HL-60 (cell line): ENCODE data around the gene PRR14L.
A peak's percentile ranks its signal among the peaks of the same experiment; 100 is the strongest.

Experiments used
- DNase-seq, 2 experiments: peaks; one replicate each; pipeline ENCODE4 v3.0.0-alpha.2; 2010 to 2020; ENCODE audit warnings: low read depth in 1 of 2, low spot score in 1 of 2
- H3K27ac ChIP-seq: fragments of 250-450 bp; sonication (Bioruptor Pico); replicated peaks from 2 replicates; pipeline ENCODE4 v1.5.1; 2020; ENCODE audit warnings: mild to moderate bottlenecking, moderate library complexity
- H3K27me3 ChIP-seq: fragments of 250-450 bp; sonication (Bioruptor Pico); 2 replicates; pipeline ENCODE4 v1.5.1; 2021; ENCODE audit warnings: mild to moderate bottlenecking, moderate library complexity; ENCODE audit not compliant: insufficient read depth, poor library complexity, severe bottlenecking
- H3K4me3 ChIP-seq: replicated peaks from 2 replicates; pipeline ENCODE4 v1.5.1; 2011; ENCODE audit warnings: mild to moderate bottlenecking, control low read depth, low read length; ENCODE audit not compliant: insufficient read depth
- CTCF ChIP-seq: IDR thresholded peaks from one replicate; pipeline ENCODE4 v1.5.1; 2011; ENCODE audit warnings: low read length, control low read depth, inconsistent platforms; ENCODE audit not compliant: insufficient read depth
- GABPA ChIP-seq: IDR thresholded peaks from 2 replicates; pipeline ENCODE4 v1.6.1; 2012; ENCODE audit warnings: low read depth
- POLR2AphosphoS5 ChIP-seq: IDR thresholded peaks from 2 replicates; pipeline ENCODE4 v1.6.1; 2012; ENCODE audit warnings: low read depth
- SPI1 ChIP-seq: IDR thresholded peaks from 2 replicates; pipeline ENCODE4 v1.6.1; 2012; ENCODE audit warnings: low read depth, mild to moderate bottlenecking, borderline replicate concordance
- TF ChIP-seq, protein P1 (sequence below): IDR thresholded peaks from 2 replicates; pipeline ENCODE4 v1.6.1; 2012; ENCODE audit warnings: low read depth; ENCODE audit not compliant: insufficient replicate concordance

The PRR14L gene

DNA sequence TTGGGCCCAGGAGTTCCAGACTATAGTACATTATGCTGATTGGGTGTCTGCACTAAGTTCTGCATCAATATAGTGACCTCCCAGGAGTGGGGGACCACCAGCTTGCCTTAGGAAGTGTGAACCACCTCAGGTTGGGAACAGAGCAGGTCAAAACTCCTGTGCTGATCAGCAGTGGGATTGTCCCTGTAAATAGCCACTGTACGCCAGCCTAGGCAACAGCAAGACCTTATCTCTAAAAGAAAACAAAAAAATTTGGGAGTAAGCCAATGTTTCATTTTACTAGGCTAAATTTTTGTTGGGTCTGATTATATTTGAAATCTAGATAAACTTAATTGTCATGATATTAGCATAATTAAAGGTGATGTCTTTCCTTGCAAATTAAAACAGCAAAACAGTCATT lies 7.3 kb upstream of the PRR14L start:
- H3K27ac ChIP-seq, result no peak overlapping the region
- TF ChIP-seq POLR2AphosphoS5, result no peak
- no peak for TF ChIP-seq SPI1
- H3K27me3 ChIP-seq, result no peaks in the 10 kb centered on the region
- H3K4me3 ChIP-seq, result no peak overlapping the region
- DNase-seq, result no peak

DNA sequence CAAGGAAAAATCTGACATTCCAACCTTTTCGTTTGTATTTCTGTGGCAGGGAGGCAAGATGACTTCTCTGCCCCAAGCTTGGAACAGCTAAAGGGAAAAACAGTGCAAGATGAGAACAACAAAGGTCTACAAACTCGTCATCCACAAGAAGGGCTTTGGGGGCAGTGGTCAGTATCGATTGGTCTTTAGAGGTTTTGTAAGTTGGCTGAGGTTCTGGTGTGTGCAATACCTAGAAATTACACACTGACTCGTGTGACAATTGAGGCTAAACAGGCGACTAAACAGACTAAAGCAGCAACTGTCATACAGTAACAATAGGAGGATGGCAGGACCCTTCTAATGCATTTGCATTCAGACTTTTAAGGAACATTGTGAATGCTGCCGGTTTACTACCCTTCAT lies 4.9 kb upstream of the PRR14L start:
- no peaks in the 10 kb centered on the region for H3K27me3 ChIP-seq
- TF ChIP-seq POLR2AphosphoS5 (no peak), GABPA (no peak), SPI1 (no peak), CTCF (no peak)
- TF ChIP-seq, protein P1, sequence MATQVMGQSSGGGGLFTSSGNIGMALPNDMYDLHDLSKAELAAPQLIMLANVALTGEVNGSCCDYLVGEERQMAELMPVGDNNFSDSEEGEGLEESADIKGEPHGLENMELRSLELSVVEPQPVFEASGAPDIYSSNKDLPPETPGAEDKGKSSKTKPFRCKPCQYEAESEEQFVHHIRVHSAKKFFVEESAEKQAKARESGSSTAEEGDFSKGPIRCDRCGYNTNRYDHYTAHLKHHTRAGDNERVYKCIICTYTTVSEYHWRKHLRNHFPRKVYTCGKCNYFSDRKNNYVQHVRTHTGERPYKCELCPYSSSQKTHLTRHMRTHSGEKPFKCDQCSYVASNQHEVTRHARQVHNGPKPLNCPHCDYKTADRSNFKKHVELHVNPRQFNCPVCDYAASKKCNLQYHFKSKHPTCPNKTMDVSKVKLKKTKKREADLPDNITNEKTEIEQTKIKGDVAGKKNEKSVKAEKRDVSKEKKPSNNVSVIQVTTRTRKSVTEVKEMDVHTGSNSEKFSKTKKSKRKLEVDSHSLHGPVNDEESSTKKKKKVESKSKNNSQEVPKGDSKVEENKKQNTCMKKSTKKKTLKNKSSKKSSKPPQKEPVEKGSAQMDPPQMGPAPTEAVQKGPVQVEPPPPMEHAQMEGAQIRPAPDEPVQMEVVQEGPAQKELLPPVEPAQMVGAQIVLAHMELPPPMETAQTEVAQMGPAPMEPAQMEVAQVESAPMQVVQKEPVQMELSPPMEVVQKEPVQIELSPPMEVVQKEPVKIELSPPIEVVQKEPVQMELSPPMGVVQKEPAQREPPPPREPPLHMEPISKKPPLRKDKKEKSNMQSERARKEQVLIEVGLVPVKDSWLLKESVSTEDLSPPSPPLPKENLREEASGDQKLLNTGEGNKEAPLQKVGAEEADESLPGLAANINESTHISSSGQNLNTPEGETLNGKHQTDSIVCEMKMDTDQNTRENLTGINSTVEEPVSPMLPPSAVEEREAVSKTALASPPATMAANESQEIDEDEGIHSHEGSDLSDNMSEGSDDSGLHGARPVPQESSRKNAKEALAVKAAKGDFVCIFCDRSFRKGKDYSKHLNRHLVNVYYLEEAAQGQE, result no peak
- no peak for DNase-seq
- H3K27ac ChIP-seq, result peak overlapping the region; percentile 93
- peak overlapping the region; percentile 86 for H3K4me3 ChIP-seq

DNA sequence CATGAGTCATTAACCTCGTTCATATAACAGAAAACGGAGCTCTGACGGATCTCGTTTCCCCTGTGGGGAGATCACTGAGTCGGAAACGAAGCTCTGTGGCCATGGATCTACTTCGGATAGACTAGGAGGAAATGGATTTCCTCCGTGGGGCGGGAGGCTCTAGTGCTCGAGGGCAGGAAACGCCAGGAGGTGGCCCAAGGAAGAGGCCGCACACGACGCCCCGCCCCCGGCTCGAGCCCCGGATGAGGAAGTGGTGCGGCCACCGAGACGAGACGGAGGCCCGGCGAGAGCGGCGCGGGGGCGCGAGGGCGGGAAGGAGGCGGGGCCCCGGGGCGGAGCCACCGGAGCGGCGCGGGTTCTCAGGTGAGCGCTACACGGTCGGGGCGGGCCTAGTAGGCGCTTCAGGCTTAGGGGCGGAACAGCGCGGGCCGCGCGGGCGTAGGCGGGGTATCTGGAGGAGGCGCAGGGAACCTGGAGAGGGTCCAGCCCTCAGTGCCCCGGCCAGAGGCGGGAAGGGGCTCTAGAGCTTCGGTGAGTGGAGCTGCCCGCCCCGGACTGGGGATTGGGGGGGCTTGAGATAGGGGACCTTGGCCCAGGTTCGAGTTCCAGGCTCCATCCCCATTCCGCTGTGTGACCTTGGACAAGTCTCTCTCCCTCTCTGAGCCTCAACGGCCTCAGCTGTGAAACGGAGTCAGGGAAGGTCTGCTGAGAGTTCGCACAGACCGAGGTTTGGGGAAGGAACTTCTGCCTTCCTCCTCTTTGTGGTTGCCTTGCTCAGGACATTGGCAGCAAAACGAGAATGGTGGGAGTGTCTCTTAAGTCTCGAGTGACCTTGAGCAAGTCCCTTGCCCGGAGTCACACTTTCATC lies 3.9 kb upstream of the PRR14L start, which contains the start of gene DEPDC5:
TSS of gene DEPDC5 (plus strand) at position 386 of the 868 bp plus-strand sequence. CDS start 903 bp downstream, outside the sequence.
- peak; percentile 93 to 95 for DNase-seq
- H3K27me3 ChIP-seq, result no peaks in the 10 kb centered on the region
- TF ChIP-seq POLR2AphosphoS5 (peak; percentile 93), GABPA (no peak), CTCF (no peak), SPI1 (peak; percentile 97)
- TF ChIP-seq, protein P1, result peak; percentile 66
- peak within 1 kb of the TSS; percentile 93 for H3K27ac ChIP-seq
- peak within 1 kb of the TSS; percentile 86 for H3K4me3 ChIP-seq

- Histone ChIP-seq H3K4me3 (peak overlapping the region; percentile 23), H3K27ac (peak overlapping the region; percentile 93), H3K27me3 (no peaks in the 10 kb centered on the region)
- TF ChIP-seq SPI1, result no peak
- no peak for TF ChIP-seq GABPA
- TF ChIP-seq POLR2AphosphoS5, result no peak; the same call in 1 of the 2 replicates
- TF ChIP-seq, protein P1, result no peak
- TF ChIP-seq CTCF, result no peak
- peak; percentile 45 to 51 for DNase-seq
Observed at GRCh38 chr22:31753005-31753633, 3.2 kb upstream of the PRR14L start.
